ENCODE results near the gene MS4A14. TPM values are rescaled to one million over a fixed set of nuclear protein-coding genes. Genes with fewer than 3 reads are reported as not detected.

The MS4A14 gene
- total and polyA plus RNA-seq, 2 of the 4 experiments (the other 2 are of a cell fraction): not detected

- Histone ChIP-seq H4K20me1 (ENCODE audit: insufficient read depth, low read length) (no peaks in the 10 kb centered on the region), H3K23ac (ENCODE audit: low read depth, low read length) (no peak overlapping the region), H4K91ac (ENCODE audit: insufficient read depth, low read depth, low read length) (no peak overlapping the region), H2BK120ac (ENCODE audit: low read depth, low read length) (no peak overlapping the region), H2AK9ac (replicated peaks; ENCODE audit: low read depth, low read length, poor library complexity) (no peak overlapping the region), H3K4me1 (ENCODE audit: control insufficient read depth, insufficient read depth, low read length) (no peaks in the 10 kb centered on the region), H4K8ac (ENCODE audit: low read depth in 2 of 2, low read length in 2 of 2) (no peak overlapping the region), H3K56ac (ENCODE audit: extremely low read depth, insufficient read depth, low read length) (no peak overlapping the region), H2BK5ac (ENCODE audit: low read depth, low read length, poor library complexity, severe bottlenecking) (no peak overlapping the region), H3K9ac (ENCODE audit: low read depth, low read length) (no peak overlapping the region), H3K9me1 (ENCODE audit: insufficient read depth, low read length) (no peaks in the 10 kb centered on the region), H4K5ac (ENCODE audit: low read depth, low read length) (no peak overlapping the region), H2BK15ac (ENCODE audit: low read depth, low read length) (no peak overlapping the region), H3K27me3 (ENCODE audit: control insufficient read depth, insufficient read depth, low read length) (no peaks in the 10 kb centered on the region), H2BK20ac (ENCODE audit: low read depth, low read length) (no peak overlapping the region), H3K14ac (replicated peaks; ENCODE audit: low read depth, low read length) (no peak overlapping the region), H3K36me3 (ENCODE audit: control insufficient read depth, insufficient read depth, low read length) (no peaks in the 10 kb centered on the region), H3K18ac (ENCODE audit: low read depth, low read length) (no peak overlapping the region), H3K4ac (ENCODE audit: low read depth, low read length) (no peak overlapping the region), H3K4me3 (ENCODE audit: insufficient read depth, low read depth, low read length) (no peak overlapping the region), H3K27ac (ENCODE audit: insufficient read depth, low read length) (no peak overlapping the region), H3K4me2 (ENCODE audit: low read depth, low read length) (no peak overlapping the region), H2AFZ (replicated peaks; ENCODE audit: low read length, poor library complexity) (no peak overlapping the region), H3K79me1 (ENCODE audit: low read depth in 1 of 2, low read length in 2 of 2) (no peaks in the 10 kb centered on the region), H2AK5ac (ENCODE audit: low read depth, low read length) (no peak overlapping the region), H3K9me3 (ENCODE audit: control insufficient read depth, insufficient read depth, low read length) (peaks cover 6% of the 10 kb centered on the region)
- intact Hi-C loops (cut with micrococcal nuclease): no loop called here
- ChIA-PET POLR2A (ENCODE audit: unreplicated experiment) (no interaction called here), CTCF (no interaction called here)
- dilution Hi-C loops (cut with HindIII; ENCODE audit: low sequenced_read_pairs, unreplicated experiment): no loop called here
- DNase-seq (no peak), ATAC-seq (ENCODE audit: low read depth) (no peak)
- in situ Hi-C loops (cut with MboI; ENCODE audit: low sequenced_read_pairs): no loop called here
- 17% methylated on average over 1 of the region's 2 CpGs; no CpG with 5 or more reads in 1 of the 2 experiments for WGBS, 2 experiments (ENCODE audit: extremely low coverage in 2 of 2, insufficient read length in 1 of 2)
- TF ChIP-seq FOS (IDR thresholded peaks at IDR 0.05; ENCODE audit: low read depth, low read length): no peak
- TF ChIP-seq BHLHE40 (IDR thresholded peaks at IDR 0.05; ENCODE audit: low read depth, low read length): no peak
- TF ChIP-seq ELK1 (IDR thresholded peaks at IDR 0.05; ENCODE audit: borderline replicate concordance, low read depth, low read length): no peak
- no peak for TF ChIP-seq MAZ (IDR thresholded peaks at IDR 0.05; ENCODE audit: borderline replicate concordance, low read depth, low read length)
- TF ChIP-seq MXI1 (IDR thresholded peaks at IDR 0.05; ENCODE audit: borderline replicate concordance, low read depth, low read length): no peak
- TF ChIP-seq USF2 (IDR thresholded peaks at IDR 0.05; ENCODE audit: low read depth, low read length): no peak
- no peak for TF ChIP-seq POLR2A (IDR thresholded peaks at IDR 0.05; ENCODE audit: low read depth, low read length)
- TF ChIP-seq RAD21 (IDR thresholded peaks at IDR 0.05; ENCODE audit: low read length): no peak
- no peak for TF ChIP-seq CTCF (conservative IDR thresholded peaks at IDR 0.05; ENCODE audit: low read depth, low read length)
- no peak for TF ChIP-seq CEBPB (IDR thresholded peaks at IDR 0.05; ENCODE audit: low read depth, low read length)
- no peak for TF ChIP-seq RFX5 (IDR thresholded peaks at IDR 0.05; ENCODE audit: low read depth, low read length)
- no TSS peak for BruUV-seq (replicated peaks)
These were observed 35.0 kb downstream of the MS4A14 start for GRCh38 chr11:60431251-60431650.

All from IMR-90 (cell line).